Stomach smooth muscle (tissue), 2 donors: Measurements from ENCODE around the gene TEAD1.

Experiments
- H3K27ac ChIP-seq: one replicate; pipeline ENCODE4 v1.7.0; 2013; ENCODE audit warnings: mild to moderate bottlenecking, low read length, inconsistent platforms
- H3K27me3 ChIP-seq, 2 donors: one replicate each; pipeline ENCODE4 v1.7.0; 2013; ENCODE audit warnings: low read length in 2 of 2; ENCODE audit not compliant: insufficient read depth in 2 of 2, control insufficient read depth in 1 of 2
- H3K36me3 ChIP-seq, 2 donors: one replicate each; pipeline ENCODE4 v1.7.0; 2013; ENCODE audit warnings: low read length in 2 of 2; ENCODE audit not compliant: control insufficient read depth in 2 of 2, insufficient read depth in 2 of 2
- H3K4me1 ChIP-seq: one replicate; pipeline ENCODE4 v1.7.0; 2013; ENCODE audit warnings: low read length; ENCODE audit not compliant: control insufficient read depth, insufficient read depth
- H3K4me3 ChIP-seq, 2 donors: one replicate each; pipeline ENCODE4 v1.7.0; 2013; ENCODE audit warnings: low read length in 2 of 2
- H3K9ac ChIP-seq, 2 donors: one replicate each; pipeline ENCODE4 v1.7.0; 2013; ENCODE audit warnings: low read length in 2 of 2, mild to moderate bottlenecking in 1 of 2
- H3K9me3 ChIP-seq, 2 donors: one replicate each; pipeline ENCODE4 v1.7.0; 2013; ENCODE audit warnings: low read length in 2 of 2; ENCODE audit not compliant: control insufficient read depth in 2 of 2
- donor health status: healthy.
- donor health status: Pancreatic carcinoma.

TEAD1 gene

DNA sequence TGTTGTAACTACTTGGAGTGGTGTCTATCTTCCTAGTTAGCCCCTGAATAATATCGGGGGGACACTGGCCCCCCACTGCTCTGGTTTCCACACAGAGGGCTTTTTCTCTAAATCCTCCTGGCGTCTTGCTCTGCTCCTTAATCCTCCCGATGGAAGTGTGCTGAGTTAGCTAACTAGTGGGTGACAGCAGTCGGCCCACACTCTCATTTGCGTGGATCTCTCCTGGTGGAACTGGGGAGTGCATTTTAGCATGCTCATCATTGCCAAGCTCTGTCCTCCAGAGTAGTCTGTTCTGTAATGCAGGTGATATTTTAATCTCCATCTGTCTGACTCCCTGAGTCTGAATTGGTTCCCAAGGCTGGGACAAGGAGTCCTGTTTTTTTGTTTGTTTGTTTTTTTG lies 288.8 kb downstream of the TEAD1 start:
- Histone ChIP-seq H3K27me3 (no peaks in the 10 kb centered on the region), H3K4me3 (no peak overlapping the region), H3K9ac (no peak overlapping the region), H3K27ac (no peak overlapping the region), H3K36me3 (no peaks in the 10 kb centered on the region), H3K9me3 (no peaks in the 10 kb centered on the region), H3K4me1 (no peaks in the 10 kb centered on the region)

DNA sequence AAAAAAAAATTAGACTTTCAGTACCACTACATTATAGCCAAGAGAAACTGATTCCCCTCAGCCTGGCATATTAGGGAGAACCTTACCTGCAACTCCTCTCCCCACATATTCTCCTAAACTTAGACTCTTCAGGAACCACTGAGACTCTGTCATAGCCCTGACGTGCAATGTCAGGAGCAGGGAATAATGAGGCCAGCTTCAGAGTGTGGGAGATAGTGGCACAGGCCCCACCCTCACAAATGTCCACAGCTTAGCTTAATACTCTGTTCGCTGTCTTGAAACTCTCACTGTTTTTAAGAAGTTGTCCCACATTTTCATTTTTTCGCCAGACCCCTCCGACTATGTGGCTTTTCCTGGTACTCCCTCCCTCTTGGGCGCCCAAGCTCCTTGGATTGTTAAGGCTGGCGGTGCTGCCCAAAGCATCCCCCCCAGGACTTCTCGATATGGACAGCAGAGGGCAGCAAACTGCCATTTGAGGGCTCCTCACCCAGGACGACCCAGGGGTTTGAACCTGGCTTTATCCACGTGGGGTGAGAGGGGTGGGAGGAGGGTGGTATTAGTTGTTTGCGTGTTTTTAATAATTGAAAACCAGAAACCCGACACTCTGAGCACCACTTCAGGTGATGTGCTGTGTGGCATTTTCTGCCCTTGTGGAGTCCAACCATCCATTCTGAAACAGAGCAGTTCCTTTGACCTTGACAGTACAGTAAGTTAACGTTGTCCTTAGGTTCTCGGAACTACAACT lies 289.7 kb downstream of the TEAD1 start:
- H3K27me3 ChIP-seq = no peaks in the 10 kb centered on the region
- H3K27ac ChIP-seq = no peak overlapping the region
- H3K9ac ChIP-seq = no peak overlapping the region
- no peaks in the 10 kb centered on the region for H3K36me3 ChIP-seq
- H3K9me3 ChIP-seq = no peaks in the 10 kb centered on the region
- no peaks in the 10 kb centered on the region for H3K4me1 ChIP-seq
- H3K4me3 ChIP-seq = no peak overlapping the region

DNA sequence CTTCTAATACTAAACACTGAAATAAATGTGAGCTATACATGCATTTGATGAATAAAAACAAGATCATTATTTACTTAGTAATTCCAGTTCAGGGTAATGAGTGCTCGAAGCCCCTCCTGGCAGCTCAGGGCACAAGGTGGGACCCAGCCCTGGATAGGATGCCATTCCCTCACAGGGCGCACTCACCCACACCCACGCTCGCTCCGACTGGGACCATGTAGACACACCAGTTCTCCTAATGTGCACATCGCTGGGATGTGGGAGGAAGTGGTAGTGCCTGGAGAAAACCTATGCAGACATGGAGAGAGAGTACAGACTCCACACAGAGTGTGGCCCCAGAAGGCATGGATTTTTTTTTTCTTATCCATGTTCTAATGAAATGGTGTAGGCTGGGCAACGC lies 290.4 kb downstream of the TEAD1 start:
- H3K27me3 ChIP-seq = no peaks in the 10 kb centered on the region
- no peaks in the 10 kb centered on the region for H3K9me3 ChIP-seq
- H3K27ac ChIP-seq = no peak overlapping the region
- H3K36me3 ChIP-seq = no peaks in the 10 kb centered on the region
- no peak overlapping the region for H3K9ac ChIP-seq
- H3K4me1 ChIP-seq = no peaks in the 10 kb centered on the region
- H3K4me3 ChIP-seq = no peak overlapping the region

DNA sequence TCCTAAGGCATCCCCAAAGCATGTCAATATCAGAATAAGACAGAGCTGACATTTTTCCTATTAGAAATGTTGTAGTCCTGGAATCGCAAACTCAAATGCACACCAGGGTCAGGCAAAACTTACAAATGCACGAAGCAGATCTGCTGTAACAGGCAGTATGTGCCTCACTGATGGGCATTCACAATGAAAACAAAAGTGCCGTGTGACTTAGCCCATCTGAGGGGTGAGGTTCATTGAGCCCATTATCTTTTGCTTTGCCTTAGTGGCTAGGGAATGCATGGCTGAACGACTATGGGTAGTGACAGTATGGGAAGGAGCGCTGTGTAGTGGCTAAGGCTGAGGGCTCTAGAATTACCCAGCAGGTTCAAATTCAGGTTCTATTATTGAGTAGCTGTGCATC lies 291.8 kb downstream of the TEAD1 start:
- no peaks in the 10 kb centered on the region for H3K27me3 ChIP-seq
- H3K27ac ChIP-seq = no peak overlapping the region
- H3K4me3 ChIP-seq = no peak overlapping the region
- H3K9ac ChIP-seq = no peak overlapping the region
- no peaks in the 10 kb centered on the region for H3K9me3 ChIP-seq
- no peaks in the 10 kb centered on the region for H3K4me1 ChIP-seq
- no peaks in the 10 kb centered on the region for H3K36me3 ChIP-seq

DNA sequence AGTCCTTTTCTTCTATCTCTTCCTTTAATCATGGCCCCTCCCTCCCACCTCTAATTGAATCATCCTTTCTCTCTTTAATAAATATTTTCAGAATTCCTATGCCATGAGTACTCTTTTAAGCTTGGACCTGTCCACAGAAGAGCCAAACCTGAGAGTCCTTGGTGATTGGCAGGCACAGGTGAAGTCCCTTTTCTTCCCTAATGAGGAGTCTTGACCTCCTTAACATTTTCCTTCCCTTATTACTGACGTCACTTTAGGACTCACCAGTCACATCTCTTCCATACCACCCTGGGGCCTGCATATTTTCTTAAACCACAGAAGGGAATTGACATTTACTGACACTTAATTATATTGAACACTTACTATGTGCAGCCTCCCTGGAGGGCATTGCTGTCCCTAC lies 293.9 kb downstream of the TEAD1 start:
- Histone ChIP-seq H3K4me3 (no peak overlapping the region), H3K9me3 (no peaks in the 10 kb centered on the region), H3K27me3 (no peaks in the 10 kb centered on the region), H3K36me3 (no peaks in the 10 kb centered on the region), H3K9ac (no peak overlapping the region), H3K4me1 (no peaks in the 10 kb centered on the region), H3K27ac (no peak overlapping the region)

DNA sequence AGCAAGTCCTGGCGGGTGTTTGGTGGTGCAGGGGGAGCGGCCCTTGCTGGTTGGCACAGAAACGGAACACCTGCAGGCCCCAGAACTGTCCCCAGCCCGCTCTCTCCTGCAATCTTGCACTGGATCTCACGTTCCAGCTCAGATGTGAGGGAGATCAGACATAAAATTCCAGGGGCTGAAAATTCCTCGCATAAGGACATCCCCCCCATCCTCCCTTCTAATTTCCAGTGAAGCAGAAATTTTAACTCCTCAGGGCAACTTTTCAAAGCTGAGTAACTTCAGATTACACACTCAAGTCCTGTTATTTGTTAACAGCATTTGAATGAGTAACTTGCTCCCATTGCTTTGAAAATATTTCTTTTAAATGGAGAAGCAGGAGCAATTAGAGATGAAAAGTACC lies 294.6 kb downstream of the TEAD1 start:
- Histone ChIP-seq H3K27me3 (no peaks in the 10 kb centered on the region), H3K4me1 (no peaks in the 10 kb centered on the region), H3K9ac (no peak overlapping the region), H3K9me3 (no peaks in the 10 kb centered on the region), H3K27ac (no peak overlapping the region), H3K36me3 (no peaks in the 10 kb centered on the region), H3K4me3 (no peak overlapping the region)

DNA sequence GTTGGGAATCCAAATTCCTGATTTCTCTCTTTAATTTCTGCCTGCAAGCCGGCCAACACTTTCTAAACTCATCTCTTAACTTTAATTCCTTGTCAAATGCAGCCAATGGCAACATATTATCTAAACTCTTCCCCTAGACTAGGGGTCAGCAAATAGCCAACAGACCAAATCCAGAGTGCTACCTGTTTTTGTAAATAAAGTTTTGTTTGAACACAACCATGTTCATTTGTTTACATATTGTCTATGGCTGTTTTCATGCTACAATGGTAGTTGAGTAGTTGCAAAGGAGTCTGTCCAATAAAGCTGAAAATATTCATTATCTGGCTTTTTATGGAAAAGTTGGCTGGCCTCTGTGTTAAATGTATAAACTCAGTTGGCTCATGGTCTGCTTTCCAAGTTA lies 297.7 kb downstream of the TEAD1 start:
- H3K4me3 ChIP-seq = no peak overlapping the region
- H3K9me3 ChIP-seq = no peaks in the 10 kb centered on the region
- H3K27me3 ChIP-seq = no peaks in the 10 kb centered on the region
- H3K36me3 ChIP-seq = no peaks in the 10 kb centered on the region
- H3K9ac ChIP-seq = no peak overlapping the region
- no peaks in the 10 kb centered on the region for H3K4me1 ChIP-seq
- no peak overlapping the region for H3K27ac ChIP-seq

DNA sequence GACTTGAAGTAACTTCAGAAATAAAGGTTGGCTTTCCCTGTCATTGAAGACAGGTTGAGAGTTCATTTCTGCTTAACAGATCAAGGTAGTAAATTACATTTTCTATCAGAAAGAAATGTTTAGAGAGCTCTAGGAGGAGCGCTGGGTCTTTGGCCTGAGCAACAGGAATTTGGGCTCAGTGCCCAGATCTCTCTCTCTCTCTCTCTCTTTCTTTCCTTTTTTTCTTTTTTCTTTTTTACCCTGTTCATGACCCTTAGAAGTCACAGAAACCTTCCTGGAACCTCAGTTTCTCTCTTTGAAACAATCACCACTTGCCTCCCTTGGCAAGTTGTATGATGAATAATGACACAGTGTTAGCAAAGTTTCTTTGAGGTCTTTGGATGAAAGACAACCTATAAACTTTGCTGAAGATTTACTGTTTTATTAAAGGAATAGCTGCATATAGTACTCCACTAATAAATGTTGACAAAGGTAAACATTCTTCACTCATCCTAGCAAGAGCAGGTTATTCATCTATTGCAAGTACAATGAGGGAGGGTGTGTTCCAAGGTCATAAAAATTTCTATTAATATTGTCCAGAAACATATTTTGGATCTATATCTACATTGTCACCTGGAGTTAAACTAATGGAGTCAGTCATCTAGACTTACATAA lies 299.4 kb downstream of the TEAD1 start:
- Histone ChIP-seq H3K27me3 (no peaks in the 10 kb centered on the region), H3K9ac (no peak overlapping the region), H3K4me1 (no peaks in the 10 kb centered on the region), H3K4me3 (no peak overlapping the region), H3K36me3 (no peaks in the 10 kb centered on the region), H3K27ac (no peak overlapping the region), H3K9me3 (no peaks in the 10 kb centered on the region)

DNA sequence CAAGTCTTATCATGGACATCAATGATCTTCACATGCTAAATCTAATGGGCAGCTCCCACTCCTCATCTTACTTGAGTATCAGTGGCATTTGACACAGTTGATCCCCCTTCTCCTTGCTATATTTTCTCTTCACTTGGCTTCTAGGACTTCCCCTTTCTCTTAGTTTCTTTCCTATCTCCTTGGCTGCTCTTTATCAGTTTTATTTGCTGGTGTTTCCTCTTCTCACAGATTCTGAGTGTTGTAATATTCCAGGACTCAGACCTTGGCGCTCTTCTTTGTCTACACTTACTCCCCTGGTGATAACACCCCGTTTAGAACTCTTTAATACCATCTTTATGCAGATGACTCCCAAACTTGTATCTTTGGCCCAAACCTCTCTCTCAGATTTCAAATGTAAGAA lies 301.0 kb downstream of the TEAD1 start:
- Histone ChIP-seq H3K4me1 (no peaks in the 10 kb centered on the region), H3K9ac (no peak overlapping the region), H3K27ac (no peak overlapping the region)

DNA sequence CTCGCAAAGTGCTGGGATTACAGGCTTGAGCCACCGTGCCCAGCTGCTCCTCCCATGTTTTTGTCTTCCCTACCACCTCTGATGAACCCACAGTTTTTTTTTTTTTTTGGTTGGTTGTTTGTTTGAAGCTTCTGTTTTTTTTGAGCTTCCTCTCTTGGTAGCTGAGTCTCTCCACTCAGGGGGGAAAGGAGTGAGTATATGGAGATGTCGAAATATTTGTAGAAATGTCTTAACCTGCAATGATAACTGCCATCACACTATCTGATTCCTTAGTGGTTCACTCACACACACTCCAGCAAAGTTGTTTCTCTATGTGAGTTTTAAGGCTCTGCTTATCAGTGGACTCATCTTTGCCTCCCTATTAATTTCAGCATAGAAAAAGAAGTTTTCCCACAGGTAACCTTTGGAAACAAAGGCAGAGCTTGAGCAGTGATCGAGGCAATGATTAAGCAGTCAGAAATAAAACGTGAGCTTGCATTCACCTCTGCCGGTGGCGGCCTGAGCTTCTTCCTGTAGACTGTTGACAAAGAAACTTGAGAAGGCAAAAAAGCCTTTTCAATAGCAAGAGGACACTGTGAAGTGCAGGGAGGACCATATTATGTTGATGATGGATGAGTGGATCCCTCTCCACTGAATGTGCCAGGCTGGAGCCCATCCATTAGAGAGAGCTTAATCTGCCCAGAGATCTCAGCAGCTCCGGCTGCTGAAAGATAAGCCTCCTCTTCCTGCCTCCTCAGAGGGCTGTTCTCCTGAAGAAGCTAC lies 305.9 kb downstream of the TEAD1 start:
- H3K9me3 ChIP-seq = no peaks in the 10 kb centered on the region
- H3K9ac ChIP-seq = no peak overlapping the region
- no peak overlapping the region for H3K27ac ChIP-seq
- peaks cover 3 to 5% of the 10 kb centered on the region in 2 donors for H3K27me3 ChIP-seq
- no peak overlapping the region for H3K4me3 ChIP-seq
- H3K4me1 ChIP-seq = no peaks in the 10 kb centered on the region
- H3K36me3 ChIP-seq = no peaks in the 10 kb centered on the region

More for the DNA sequence above, 301.0 kb downstream of the TEAD1 start:
- Histone ChIP-seq H3K36me3 (no peaks in the 10 kb centered on the region), H3K27me3 (no peaks in the 10 kb centered on the region), H3K4me3 (no peak overlapping the region), H3K9me3 (no peaks in the 10 kb centered on the region)
